ENCODE results near the gene CXCL9.

DNA sequence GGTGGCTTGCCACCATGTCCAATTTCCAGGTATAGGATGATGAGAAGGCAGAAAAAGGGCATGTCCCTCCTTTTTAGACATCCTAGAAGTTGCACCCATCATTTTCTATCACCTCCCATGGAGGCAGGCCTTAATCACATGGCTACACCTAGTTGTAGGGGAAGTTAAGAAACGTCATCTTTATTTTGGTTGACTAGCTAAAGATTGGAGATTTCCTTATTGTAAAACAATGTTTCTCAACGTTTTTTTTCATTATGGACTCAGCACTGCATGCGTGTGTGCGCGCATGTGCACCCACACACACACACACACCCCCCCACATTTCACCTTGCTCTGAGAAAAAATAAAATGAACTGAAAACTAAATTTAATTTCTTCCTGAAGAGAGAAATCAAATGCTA, 2.0 kb upstream of the CXCL9 start:
- TF ChIP-seq, protein P1, sequence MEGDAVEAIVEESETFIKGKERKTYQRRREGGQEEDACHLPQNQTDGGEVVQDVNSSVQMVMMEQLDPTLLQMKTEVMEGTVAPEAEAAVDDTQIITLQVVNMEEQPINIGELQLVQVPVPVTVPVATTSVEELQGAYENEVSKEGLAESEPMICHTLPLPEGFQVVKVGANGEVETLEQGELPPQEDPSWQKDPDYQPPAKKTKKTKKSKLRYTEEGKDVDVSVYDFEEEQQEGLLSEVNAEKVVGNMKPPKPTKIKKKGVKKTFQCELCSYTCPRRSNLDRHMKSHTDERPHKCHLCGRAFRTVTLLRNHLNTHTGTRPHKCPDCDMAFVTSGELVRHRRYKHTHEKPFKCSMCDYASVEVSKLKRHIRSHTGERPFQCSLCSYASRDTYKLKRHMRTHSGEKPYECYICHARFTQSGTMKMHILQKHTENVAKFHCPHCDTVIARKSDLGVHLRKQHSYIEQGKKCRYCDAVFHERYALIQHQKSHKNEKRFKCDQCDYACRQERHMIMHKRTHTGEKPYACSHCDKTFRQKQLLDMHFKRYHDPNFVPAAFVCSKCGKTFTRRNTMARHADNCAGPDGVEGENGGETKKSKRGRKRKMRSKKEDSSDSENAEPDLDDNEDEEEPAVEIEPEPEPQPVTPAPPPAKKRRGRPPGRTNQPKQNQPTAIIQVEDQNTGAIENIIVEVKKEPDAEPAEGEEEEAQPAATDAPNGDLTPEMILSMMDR (IDR thresholded peaks at IDR 0.05): no peak
- TF ChIP-seq POLR2A (IDR thresholded peaks at IDR 0.05): no peak
- TF ChIP-seq POLR2AphosphoS5 (IDR thresholded peaks at IDR 0.05): no peak
- TF ChIP-seq EP300 (IDR thresholded peaks at IDR 0.05): no peak

Data from stomach (tissue), 4 donors.